CD4-positive, alpha-beta T cell (primary cell): ENCODE results near the gene NFATC1. TPM values are rescaled to one million over a fixed set of nuclear protein-coding genes. Genes with fewer than 3 reads are reported as not detected.
A peak's percentile ranks its signal among the peaks of the same experiment; 100 is the strongest.

Experiments used
- ATAC-seq: fragments of 200-7000 bp; cut with Tn5 transposase; one replicate; pipeline ENCODE4 v1.10.0; 2022; ENCODE audit warnings: mild to moderate bottlenecking; ENCODE audit not compliant: poor library complexity
- CTCF ChIA-PET: fragments of 350-600 bp; sonication (Branson Sonifier 250); formaldehyde crosslinking; loops from one replicate; lab custom pipeline; 2021; ENCODE audit warnings: antibody characterized with exemption, inconsistent platforms; lab: Charles Lee
- POLR2A ChIA-PET: fragments of 350-600 bp; sonication (Branson Sonifier 250); formaldehyde crosslinking; loops from one replicate; lab custom pipeline; 2021; ENCODE audit warnings: antibody characterized with exemption, inconsistent platforms; lab: Charles Lee
- DNase-seq, 14 experiments: peaks; one replicate each; pipeline ENCODE4 v3.0.0-alpha.2; 2013 to 2020; ENCODE audit warnings: mixed read lengths in 2 of 14
- H3K27ac ChIP-seq, 2 donors: one replicate each; pipeline versions ENCODE4 v1.5.1 to v1.7.0; 2013; ENCODE audit warnings: low read length in 2 of 2, low read depth in 1 of 2, mild to moderate bottlenecking in 1 of 2
- H3K27me3 ChIP-seq, 2 experiments: 1 replicate in 1 of 2; 2 replicates in 1 of 2; pipeline versions ENCODE4 v1.6.1 to v1.7.0; 2013; ENCODE audit warnings: low read length in 2 of 2, control low read depth in 1 of 2, mild to moderate bottlenecking in 1 of 2, moderate library complexity in 1 of 2; ENCODE audit not compliant: insufficient read depth in 2 of 2, control insufficient read depth in 1 of 2
- H3K36me3 ChIP-seq: one replicate; pipeline ENCODE4 v1.6.1; 2013; ENCODE audit warnings: low read length, control low read depth; ENCODE audit not compliant: insufficient read depth
- H3K4me1 ChIP-seq: one replicate; pipeline ENCODE4 v1.6.1; 2013; ENCODE audit warnings: low read length, control low read depth; ENCODE audit not compliant: insufficient read depth
- H3K4me3 ChIP-seq: one replicate; pipeline ENCODE4 v1.5.1; 2013; ENCODE audit warnings: mild to moderate bottlenecking, low read length, moderate library complexity
- H3K9me3 ChIP-seq, 2 experiments: 1 replicate in 1 of 2; 2 replicates in 1 of 2; pipeline versions ENCODE4 v1.6.1 to v1.7.0; 2013; ENCODE audit warnings: low read length in 2 of 2, mild to moderate bottlenecking in 2 of 2, control low read depth in 1 of 2, moderate library complexity in 1 of 2; ENCODE audit not compliant: control insufficient read depth in 1 of 2, insufficient read depth in 1 of 2
- H3K27ac Mint-ChIP-seq: one replicate; pipeline ENCODE4 v1.8.0; 2020; ENCODE audit warnings: mixed read lengths
- H3K27me3 Mint-ChIP-seq: one replicate; pipeline ENCODE4 v1.8.0; 2021; ENCODE audit warnings: mixed read lengths
- H3K36me3 Mint-ChIP-seq: one replicate; pipeline ENCODE4 v1.8.0; 2021; ENCODE audit warnings: low read depth, mixed read lengths
- H3K4me1 Mint-ChIP-seq: one replicate; pipeline ENCODE4 v1.8.0; 2021; ENCODE audit warnings: low read depth, mixed read lengths
- H3K4me3 Mint-ChIP-seq: one replicate; pipeline ENCODE4 v1.8.0; 2020; ENCODE audit warnings: mild to moderate bottlenecking, mixed read lengths
- H3K9me3 Mint-ChIP-seq: one replicate; pipeline ENCODE4 v1.8.0; 2020; ENCODE audit warnings: mixed read lengths
- intact Hi-C, 2 experiments: fragments of 100-400 bp; cut with DNase I in 1 of 2; cut with micrococcal nuclease in 1 of 2; formaldehyde crosslinking; loops; one replicate each; pipeline versions ENCODE4 v1.15.1 to v1.9.0; 2023 to 2025; cut with DNase I, micrococcal nuclease
- total RNA-seq, 174 experiments: library from RNA in 2 of 174; stranded (reverse) in 2 of 174; gene quantifications; one replicate each; pipeline ENCODE4 v1.2.3 and lab custom pipeline; 2021 to 2026
- TF ChIP-seq, protein P1 (sequence below): fragments of 200-600 bp; IDR thresholded peaks from one replicate; pipeline ENCODE4 v1.8.0; 2022; ENCODE audit warnings: antibody characterized with exemption, mild to moderate bottlenecking

NFATC1 gene
- total RNA-seq, 2 experiments from 2014 or later = 107 to 113 TPM

DNA sequence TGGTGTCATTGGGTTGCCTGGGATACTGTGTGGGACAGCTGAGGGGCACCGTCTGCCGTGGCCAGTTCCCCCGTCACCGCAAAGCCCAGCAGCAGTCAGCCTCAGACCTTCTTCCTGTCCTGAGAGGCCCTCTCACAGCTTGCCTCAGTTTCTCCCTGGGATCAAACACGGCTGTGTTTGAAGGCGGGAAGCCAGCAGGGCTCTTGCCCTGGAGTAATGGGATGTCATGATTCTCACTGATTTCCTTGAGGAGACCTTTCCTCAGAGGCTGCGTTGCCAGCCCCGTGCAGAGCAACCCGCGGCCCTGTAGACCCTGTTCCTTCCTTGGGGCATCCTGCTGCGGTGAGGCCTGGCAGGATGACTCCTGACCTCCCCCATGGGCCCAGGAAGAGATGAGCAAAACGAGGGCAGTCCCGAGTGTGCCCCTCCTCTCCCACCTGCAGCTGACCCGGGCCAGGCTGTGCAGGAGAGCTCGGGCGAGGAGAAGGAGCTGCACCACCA, 13.9 kb upstream of the NFATC1 start:
- no peak overlapping the region for H3K27ac Mint-ChIP-seq
- peaks cover 10% of the 10 kb centered on the region for H3K4me1 Mint-ChIP-seq
- ChIA-PET CTCF (interaction anchor here (1.7 to 1.9 kb wide), 2 partner anchors 11 to 147 kb away, joined by 10 to 14 read pairs; no protein-coding TSS in a partner anchor), POLR2A (interaction anchor here (1.8 to 2.9 kb wide), 2 partner anchors 11 to 24 kb away, joined by 4 to 13 read pairs; no protein-coding TSS in a partner anchor)
- H3K27me3 Mint-ChIP-seq = no peaks in the 10 kb centered on the region
- ATAC-seq (no peak), DNase-seq (peak in 1 of 14 experiments; percentile 8)
- peaks cover 10% of the 10 kb centered on the region for H3K36me3 ChIP-seq
- H3K4me3 Mint-ChIP-seq = no peak overlapping the region
- H3K4me3 ChIP-seq = no peak overlapping the region
- H3K27ac ChIP-seq = no peak overlapping the region
- H3K9me3 ChIP-seq = no peaks in the 10 kb centered on the region
- peaks cover 20% of the 10 kb centered on the region for H3K36me3 Mint-ChIP-seq
- H3K4me1 ChIP-seq = peaks cover 12% of the 10 kb centered on the region
- no peaks in the 10 kb centered on the region for H3K9me3 Mint-ChIP-seq
- TF ChIP-seq, protein P1, sequence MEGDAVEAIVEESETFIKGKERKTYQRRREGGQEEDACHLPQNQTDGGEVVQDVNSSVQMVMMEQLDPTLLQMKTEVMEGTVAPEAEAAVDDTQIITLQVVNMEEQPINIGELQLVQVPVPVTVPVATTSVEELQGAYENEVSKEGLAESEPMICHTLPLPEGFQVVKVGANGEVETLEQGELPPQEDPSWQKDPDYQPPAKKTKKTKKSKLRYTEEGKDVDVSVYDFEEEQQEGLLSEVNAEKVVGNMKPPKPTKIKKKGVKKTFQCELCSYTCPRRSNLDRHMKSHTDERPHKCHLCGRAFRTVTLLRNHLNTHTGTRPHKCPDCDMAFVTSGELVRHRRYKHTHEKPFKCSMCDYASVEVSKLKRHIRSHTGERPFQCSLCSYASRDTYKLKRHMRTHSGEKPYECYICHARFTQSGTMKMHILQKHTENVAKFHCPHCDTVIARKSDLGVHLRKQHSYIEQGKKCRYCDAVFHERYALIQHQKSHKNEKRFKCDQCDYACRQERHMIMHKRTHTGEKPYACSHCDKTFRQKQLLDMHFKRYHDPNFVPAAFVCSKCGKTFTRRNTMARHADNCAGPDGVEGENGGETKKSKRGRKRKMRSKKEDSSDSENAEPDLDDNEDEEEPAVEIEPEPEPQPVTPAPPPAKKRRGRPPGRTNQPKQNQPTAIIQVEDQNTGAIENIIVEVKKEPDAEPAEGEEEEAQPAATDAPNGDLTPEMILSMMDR = no peak
- intact Hi-C loops = loop anchor here in 1 of 2 experiments (1.0 kb wide), 1 partner anchor 146 kb away; no protein-coding TSS in a partner anchor
- H3K27me3 ChIP-seq = no peaks in the 10 kb centered on the region

DNA sequence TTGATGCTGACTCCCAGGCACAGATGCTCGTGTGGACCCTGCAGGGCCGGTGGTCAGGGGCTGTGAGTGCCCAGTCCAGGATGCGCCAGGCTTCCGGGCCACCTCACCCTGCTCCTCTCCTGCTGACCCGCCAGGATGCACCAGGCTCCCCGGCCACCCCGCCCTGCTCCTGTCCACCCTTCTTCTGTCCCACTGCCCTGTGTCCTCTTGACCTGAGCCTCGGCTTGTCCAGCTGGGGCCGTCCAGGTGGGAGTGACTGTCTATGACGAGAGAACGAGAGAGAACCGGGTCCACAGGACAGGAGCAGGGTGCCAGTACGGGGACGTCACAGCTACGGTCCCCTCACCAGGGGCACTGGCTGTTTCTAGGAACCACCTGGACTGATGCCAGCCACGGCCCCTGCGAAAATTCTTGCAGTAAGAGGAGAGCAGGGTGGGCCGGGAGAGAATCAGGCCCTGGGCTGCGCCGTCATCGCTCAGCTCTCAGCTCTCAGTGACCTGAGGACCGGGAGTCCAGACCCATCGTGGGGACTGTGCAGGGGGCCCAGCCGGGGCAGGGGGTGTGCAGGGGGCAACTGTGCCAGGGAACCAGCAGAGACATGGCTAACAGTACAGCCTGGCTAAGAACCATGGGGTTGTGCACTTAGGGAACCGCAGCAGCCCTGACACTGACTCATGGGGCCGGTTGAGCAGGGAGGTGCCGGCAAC, 12.9 kb upstream of the NFATC1 start:
- H3K27ac ChIP-seq = no peak overlapping the region
- H3K36me3 ChIP-seq = peaks cover 4% of the 10 kb centered on the region
- Mint-ChIP-seq H3K4me1 (peaks cover 14% of the 10 kb centered on the region), H3K27ac (no peak overlapping the region), H3K27me3 (no peaks in the 10 kb centered on the region), H3K36me3 (peaks cover 11% of the 10 kb centered on the region), H3K9me3 (no peaks in the 10 kb centered on the region), H3K4me3 (no peak overlapping the region)
- CTCF ChIA-PET = no interaction called here
- POLR2A ChIA-PET = interaction anchor here (1.5 to 2.9 kb wide), 2 partner anchors 13 to 23 kb away, joined by 3 to 13 read pairs; partner anchors contain the start of gene NFATC1
- peaks cover 15% of the 10 kb centered on the region for H3K4me1 ChIP-seq
- ATAC-seq = no peak
- intact Hi-C loops = no loop called here
- H3K27me3 ChIP-seq = no peaks in the 10 kb centered on the region
- DNase-seq = peak in 1 of 14 experiments; percentile 16
- TF ChIP-seq, protein P1 = no peak
- no peaks in the 10 kb centered on the region for H3K9me3 ChIP-seq
- H3K4me3 ChIP-seq = no peak overlapping the region

DNA sequence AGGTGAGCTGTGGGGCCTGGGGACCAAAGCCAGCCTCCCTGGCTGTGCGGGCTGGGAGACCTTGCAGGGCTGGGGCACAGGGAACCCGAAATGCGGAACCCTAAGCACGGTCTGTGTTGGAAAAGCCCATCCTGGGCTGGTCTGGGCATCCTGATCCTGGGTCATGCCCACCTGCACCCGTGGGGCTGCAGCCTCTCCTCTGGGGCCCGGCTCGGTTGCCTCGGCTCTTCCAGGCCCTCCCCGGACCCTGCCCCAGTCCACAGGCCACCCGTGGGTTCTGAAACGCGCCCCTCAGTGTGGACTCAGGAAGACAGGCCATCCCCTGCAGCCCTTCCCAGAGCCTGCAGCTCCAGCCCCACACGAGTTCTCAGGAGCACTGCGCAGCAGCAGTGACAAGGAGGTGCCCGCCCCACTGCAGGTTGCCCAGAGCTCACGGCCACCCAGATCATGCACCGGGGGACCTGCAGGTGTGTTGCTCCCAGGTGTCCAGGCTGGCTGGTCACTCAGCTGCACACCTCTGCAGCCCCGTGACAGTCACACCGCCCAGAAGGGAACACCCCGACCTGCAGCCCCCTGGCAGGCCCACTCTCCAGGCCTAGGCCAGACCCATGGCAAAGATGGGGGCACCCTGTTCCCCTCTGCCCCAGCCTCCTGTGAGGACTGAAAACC, 12.2 kb upstream of the NFATC1 start:
- no peaks in the 10 kb centered on the region for H3K36me3 ChIP-seq
- Mint-ChIP-seq H3K4me1 (peaks cover 21% of the 10 kb centered on the region), H3K27ac (no peak overlapping the region), H3K27me3 (no peaks in the 10 kb centered on the region), H3K36me3 (peaks cover 5% of the 10 kb centered on the region), H3K4me3 (no peak overlapping the region), H3K9me3 (no peaks in the 10 kb centered on the region)
- ChIA-PET POLR2A (interaction anchor here (1.5 kb wide), 1 partner anchor 12 kb away, joined by 3 read pairs; the partner anchor contains the start of gene NFATC1), CTCF (interaction anchor here (1.4 kb wide), 1 partner anchor 140 kb away, joined by 4 read pairs; no protein-coding TSS in a partner anchor)
- H3K27ac ChIP-seq = no peak overlapping the region
- H3K4me1 ChIP-seq = peaks cover 19% of the 10 kb centered on the region
- no peak overlapping the region for H3K4me3 ChIP-seq
- TF ChIP-seq, protein P1 = no peak
- H3K27me3 ChIP-seq = no peaks in the 10 kb centered on the region
- intact Hi-C loops = no loop called here
- ATAC-seq (no peak), DNase-seq (peak in 1 of 14 experiments; percentile 31)
- no peaks in the 10 kb centered on the region for H3K9me3 ChIP-seq
